Lung (tissue), 12 donors: ENCODE measurements around the gene MBD6. TPM values are rescaled to one million over a fixed set of nuclear protein-coding genes. Genes with fewer than 3 reads are reported as not detected.

ENCODE experiments used
- ATAC-seq: fragments of 200-7000 bp; cut with Tn5 transposase; one replicate; pipeline ENCODE4 v1.9.1; 2020; ENCODE audit warnings: moderate number of reproducible peaks; ENCODE audit not compliant: insufficient read depth, low FRiP score
- DNase-seq, 3 donors: peaks; one replicate each; pipeline ENCODE4 v3.0.0-alpha.2; 2013 to 2017
- H3K27ac ChIP-seq, 2 donors: one replicate each; pipeline ENCODE4 v1.5.1; 2013; ENCODE audit warnings: mild to moderate bottlenecking in 2 of 2, moderate library complexity in 2 of 2, control low read depth in 1 of 2, inconsistent platforms in 1 of 2, low read depth in 1 of 2, low read length in 1 of 2
- H3K27me3 ChIP-seq, 3 donors: one replicate each; pipeline ENCODE4 v1.5.1; 2013; ENCODE audit warnings: low read length in 2 of 3; ENCODE audit not compliant: control insufficient read depth in 3 of 3, insufficient read depth in 3 of 3
- H3K36me3 ChIP-seq, 4 donors: one replicate each; pipeline ENCODE4 v1.5.1; 2013; ENCODE audit warnings: low read length in 4 of 4, mild to moderate bottlenecking in 1 of 4, moderate library complexity in 1 of 4; ENCODE audit not compliant: control insufficient read depth in 4 of 4, insufficient read depth in 4 of 4
- H3K4me1 ChIP-seq, 5 donors: one replicate each; pipeline ENCODE4 v1.5.1; 2013; ENCODE audit warnings: low read length in 5 of 5, mild to moderate bottlenecking in 2 of 5, moderate library complexity in 1 of 5; ENCODE audit not compliant: control insufficient read depth in 5 of 5, insufficient read depth in 5 of 5
- H3K4me3 ChIP-seq: one replicate; pipeline ENCODE4 v1.5.1; 2013; ENCODE audit warnings: mild to moderate bottlenecking, control low read depth, moderate library complexity
- H3K9ac ChIP-seq, 2 donors: one replicate each; pipeline ENCODE4 v1.5.1; 2013; ENCODE audit warnings: low read length in 2 of 2, control low read depth in 1 of 2; ENCODE audit not compliant: insufficient read depth in 1 of 2
- H3K9me3 ChIP-seq, 4 donors: one replicate each; pipeline ENCODE4 v1.5.1; 2013; ENCODE audit warnings: low read length in 3 of 4, mild to moderate bottlenecking in 1 of 4, moderate library complexity in 1 of 4; ENCODE audit not compliant: control insufficient read depth in 4 of 4, insufficient read depth in 3 of 4
- CTCF ChIP-seq: IDR thresholded peaks from 2 replicates; pipeline ENCODE4 v1.5.1; 2012; ENCODE audit warnings: mild to moderate bottlenecking; ENCODE audit errors: control extremely low read depth, extremely low read depth
- WGBS, 2 donors: extraction: QIAGEN DNeasy Blood & Tissue Kit; methylation state at CpG; one replicate each; pipeline ENCODE4 v1.1.7; 2013; 5-methylcytosine and 5-hydroxymethylcytosine counted together
- polyA plus RNA-seq, 2 donors: library from polyadenylated mRNA; stranded (reverse); fragments of 200-250 nt; gene quantifications; one replicate each; pipeline ENCODE4 v1.2.1, GENCODE V29; 2013
- total RNA-seq, 2 donors: library from RNA; depleted of rRNA in 1 of 2; stranded (reverse); fragments of >200 nt in 1 of 2; gene quantifications; one replicate each; pipeline ENCODE4 v1.2.1, GENCODE V29; 2014 to 2021
- donor health status: control.
- donor health status: control.
- donor health status: Bipolar disorder and iron deficiency.
- donor health status: healthy.
- donor health status: DM: yes; HTN: yes; CAD: no.

The MBD6 gene
- total and polyA plus RNA-seq, 4 donors = 26.0 to 132 (median 39.6) TPM

GRCh38 chr12:57518920-57519795 lies 3.5 kb upstream of the MBD6 start:
- no peaks in the 10 kb centered on the region for H3K9me3 ChIP-seq
- no peak for TF ChIP-seq CTCF
- peak overlapping the region; percentile 85 for H3K4me3 ChIP-seq
- H3K4me1 ChIP-seq = peaks cover 4 to 44% (median 28%) of the 10 kb centered on the region in 5 donors
- H3K9ac ChIP-seq = peak overlapping the region; percentile 94 to 96
- ATAC-seq (no peak), DNase-seq (peak in 2 of 3 donors; percentile 32 to 42)
- peaks cover 15 to 34% (median 29%) of the 10 kb centered on the region in 4 donors for H3K36me3 ChIP-seq
- peak overlapping the region; percentile 91 to 99 for H3K27ac ChIP-seq
- H3K27me3 ChIP-seq = no peaks in the 10 kb centered on the region
- WGBS, 2 donors = 30 to 34% methylated on average over 7 of the region's 7 CpGs

DNA sequence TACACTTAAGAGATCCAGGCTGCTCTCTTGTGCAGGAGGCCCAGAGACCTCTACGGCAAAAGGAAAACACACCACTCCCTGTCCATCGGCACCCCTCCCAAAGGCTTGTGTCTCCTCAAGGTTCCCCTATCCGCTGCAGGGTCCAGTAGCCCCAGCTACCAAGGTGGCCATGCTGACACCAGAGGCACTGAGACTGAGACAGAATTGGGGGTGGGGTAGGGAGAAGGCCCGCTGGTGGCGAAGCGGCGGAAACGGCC lies 2.9 kb upstream of the MBD6 start:
- Histone ChIP-seq H3K27ac (peak overlapping the region; percentile 91 to 99), H3K36me3 (peaks cover 9 to 33% (median 26%) of the 10 kb centered on the region in 4 donors), H3K27me3 (no peaks in the 10 kb centered on the region), H3K9ac (peak overlapping the region; percentile 94 to 96), H3K4me1 (peaks cover 4 to 49% (median 34%) of the 10 kb centered on the region in 5 donors), H3K4me3 (peak overlapping the region; percentile 85), H3K9me3 (no peaks in the 10 kb centered on the region)
- WGBS, 2 donors = 1% methylated on average over 8 of the region's 8 CpGs
- ATAC-seq (peak; percentile 22), DNase-seq (peak in 2 of 3 donors; percentile 55 to 59)
- TF ChIP-seq CTCF = no peak

DNA sequence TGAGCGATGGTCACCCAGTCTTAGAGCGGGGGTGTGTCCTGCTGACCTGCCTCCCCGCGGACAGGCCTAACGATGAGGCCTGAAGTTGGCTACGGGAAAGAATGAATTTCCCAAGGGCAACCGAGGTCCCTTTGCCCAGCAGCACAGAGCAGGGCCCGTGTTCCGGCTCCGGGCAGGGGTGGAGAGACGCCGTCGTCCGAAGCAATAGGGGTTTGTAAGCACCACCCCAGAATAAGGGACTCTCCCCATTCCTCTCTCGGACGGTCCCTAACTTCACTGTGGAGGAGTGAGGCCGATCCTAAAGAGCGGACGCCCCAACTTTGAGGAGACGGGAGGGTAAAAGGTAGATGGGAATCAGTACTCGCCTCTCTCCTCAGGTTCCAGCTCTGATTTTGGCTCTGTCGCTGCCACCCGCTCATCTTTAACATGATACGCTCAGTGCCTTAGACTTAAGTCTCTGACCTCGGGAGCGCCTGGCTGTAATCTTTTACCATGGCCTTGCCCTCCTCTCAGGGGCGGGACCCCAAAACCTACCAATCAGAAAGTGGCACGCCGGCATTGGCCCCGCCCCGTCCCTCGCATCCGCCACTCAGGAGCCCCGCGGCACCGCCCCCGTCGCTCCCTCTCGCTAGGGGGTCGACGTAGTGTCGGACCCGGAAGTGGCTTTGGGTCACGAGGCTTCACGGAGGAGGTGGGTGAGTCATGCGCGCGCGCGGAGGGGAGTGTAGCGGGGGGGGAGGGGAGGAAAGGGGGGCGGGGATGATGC lies 2.4 kb upstream of the MBD6 start, which contains the start of gene DDIT3:
TSS of gene DDIT3 (minus strand) at position 462 of the 766 bp plus-strand sequence. CDS start 3,108 bp downstream, outside the sequence.
- 0 to 1% methylated on average over 48 to 52 of the region's 52 CpGs for WGBS, 2 donors
- ATAC-seq (peak; percentile 85), DNase-seq (peak; percentile 99 to 100 (median 99))
- no peak for TF ChIP-seq CTCF
- H3K9ac ChIP-seq = peak within 1 kb of the TSS; percentile 94 to 96
- H3K4me3 ChIP-seq = peak within 1 kb of the TSS; percentile 85
- no peaks in the 10 kb centered on the region for H3K27me3 ChIP-seq
- no peaks in the 10 kb centered on the region for H3K9me3 ChIP-seq
- peak within 1 kb of the TSS; percentile 98 to 99 for H3K27ac ChIP-seq
- peaks cover 4 to 50% (median 34%) of the 10 kb centered on the region in 5 donors for H3K4me1 ChIP-seq
- H3K36me3 ChIP-seq = peaks cover 7 to 33% (median 23%) of the 10 kb centered on the region in 4 donors
